Coronary artery (tissue), 2 donors: ENCODE measurements around the gene ALG9.

ENCODE experiments used
- DNase-seq: peaks from one replicate; pipeline ENCODE4 v3.0.0-alpha.2; 2017; ENCODE audit warnings: low spot score
- H3K27ac ChIP-seq, 2 donors: fragments of 200-600 bp; sonication (generic); one replicate each; pipeline ENCODE4 v1.5.1; 2016 to 2019
- H3K4me3 ChIP-seq: fragments of 200-600 bp; sonication (generic); 2 replicates; pipeline ENCODE4 v1.5.1; 2016; ENCODE audit warnings: mild to moderate bottlenecking, moderate library complexity
- CTCF ChIP-seq: fragments of 200-600 bp; sonication (generic); IDR thresholded peaks from one replicate; pipeline ENCODE4 v1.5.1; 2019; ENCODE audit warnings: antibody characterized with exemption

The ALG9 gene

GRCh38 chr11:111913997-111914396 is 42.6 kb upstream of the ALG9 start:
- Histone ChIP-seq H3K27ac (peak overlapping the region; percentile 95 to 97), H3K4me3 (peak overlapping the region; percentile 79)
- DNase-seq, result no peak
- no peak for TF ChIP-seq CTCF

- no peak for TF ChIP-seq CTCF
- DNase-seq, result peak; percentile 82
- Histone ChIP-seq H3K4me3 (peak overlapping the region; percentile 79), H3K27ac (peak overlapping the region; percentile 95 to 97)
Observed at GRCh38 chr11:111913031-111913861, 41.9 kb upstream of the ALG9 start.

GRCh38 chr11:111912535-111912934 is 41.2 kb upstream of the ALG9 start, which contains the start of gene HSPB2:
Gene HSPB2, plus strand, starts transcription at chr11:111912734. Its CDS starts 96 bp downstream, at chr11:111912830.
- Histone ChIP-seq H3K4me3 (peak within 1 kb of the TSS; percentile 79), H3K27ac (peak within 1 kb of the TSS; percentile 95 to 97)
- TF ChIP-seq CTCF, result no peak
- DNase-seq, result no peak

DNA sequence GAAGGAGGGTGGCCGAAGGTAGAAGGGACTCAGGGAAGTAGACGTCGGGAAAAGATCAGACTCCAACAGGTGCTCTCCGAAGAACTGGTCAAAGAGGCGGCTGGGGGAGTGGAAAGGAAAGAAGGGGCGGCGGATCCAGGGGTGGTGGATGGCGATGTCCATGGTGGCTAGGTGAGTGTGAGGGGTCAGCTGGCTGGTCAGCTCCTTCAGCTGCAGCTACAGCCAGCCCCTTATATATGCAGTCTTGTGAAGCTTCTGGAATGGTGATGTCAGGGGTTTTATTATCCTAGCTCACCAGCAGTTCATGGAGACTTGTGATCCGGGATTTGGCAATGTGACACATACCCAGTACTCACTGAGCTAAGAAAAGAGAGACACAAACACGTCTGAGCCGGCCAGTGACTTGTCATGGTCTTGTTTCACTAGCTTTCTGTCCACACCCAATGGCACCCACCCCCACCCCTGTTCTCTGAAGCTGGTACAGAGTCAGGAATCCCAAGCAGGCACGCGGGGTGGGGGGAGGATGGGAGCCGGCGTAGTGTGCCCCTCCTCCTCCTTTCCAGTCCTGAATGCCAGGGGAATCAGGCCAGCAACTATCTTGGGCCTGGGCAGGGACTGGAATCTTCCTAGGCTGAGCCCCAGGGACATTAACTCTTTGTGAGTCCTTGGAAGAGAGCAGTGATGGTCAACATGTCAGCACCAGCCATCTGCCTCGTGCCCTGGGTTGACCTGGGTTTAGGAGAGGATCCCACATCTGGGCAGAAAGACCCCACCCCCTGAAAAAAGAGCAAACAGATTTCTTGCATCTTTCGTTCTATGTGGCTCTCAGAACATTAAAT is 40.4 kb upstream of the ALG9 start, which contains the start of gene CRYAB:
Gene CRYAB (minus strand): TSS at position 208 of the 839 bp plus-strand sequence. CDS start 46 bp downstream, at position 162.
- H3K27ac ChIP-seq, result peak within 1 kb of the TSS; percentile 95 to 97
- TF ChIP-seq CTCF, result no peak
- DNase-seq, result peak; percentile 99
- H3K4me3 ChIP-seq, result peak within 1 kb of the TSS; percentile 79

DNA sequence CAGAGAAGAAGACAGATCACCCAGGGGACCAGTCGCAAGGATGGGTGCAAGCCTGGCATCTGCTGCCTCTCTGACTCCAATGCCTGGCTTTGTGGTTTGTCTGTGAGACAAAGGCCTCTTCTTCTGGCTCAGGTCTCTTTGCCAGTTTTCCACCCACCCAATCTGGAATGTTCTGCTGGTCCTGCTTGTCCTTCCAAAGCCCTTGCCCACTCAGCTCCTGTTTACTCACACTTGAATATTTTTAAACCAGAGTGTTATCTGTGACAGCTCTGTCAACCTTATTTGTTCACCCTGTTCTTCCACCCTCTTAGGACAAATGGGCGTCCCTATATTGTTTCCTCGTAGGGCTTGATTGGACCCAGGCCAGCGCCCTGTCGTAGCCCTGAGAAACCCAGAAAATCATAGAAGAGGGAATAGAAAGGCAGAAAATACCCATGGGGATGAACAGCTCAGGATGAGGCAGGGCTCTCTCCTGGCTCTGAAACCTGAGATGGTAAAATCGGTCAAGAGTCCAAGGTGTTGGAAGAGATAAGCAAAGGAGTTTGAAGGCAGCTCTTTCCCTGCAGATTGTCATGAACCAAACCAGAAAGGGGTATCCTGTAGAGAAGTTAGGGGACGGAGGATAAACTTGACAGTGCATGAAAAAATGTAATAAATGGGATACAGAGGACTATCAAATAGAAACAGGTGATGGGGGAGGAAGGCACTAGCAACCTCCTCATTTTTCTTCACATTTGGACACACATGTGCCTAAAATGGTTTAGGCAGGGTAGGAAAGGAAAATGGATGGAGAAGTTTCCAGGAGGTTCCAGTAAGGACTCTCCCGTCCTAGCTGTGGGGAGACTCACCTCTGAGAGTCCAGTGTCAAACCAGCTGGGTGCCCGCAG is 39.5 kb upstream of the ALG9 start:
- TF ChIP-seq CTCF, result no peak

DNA sequence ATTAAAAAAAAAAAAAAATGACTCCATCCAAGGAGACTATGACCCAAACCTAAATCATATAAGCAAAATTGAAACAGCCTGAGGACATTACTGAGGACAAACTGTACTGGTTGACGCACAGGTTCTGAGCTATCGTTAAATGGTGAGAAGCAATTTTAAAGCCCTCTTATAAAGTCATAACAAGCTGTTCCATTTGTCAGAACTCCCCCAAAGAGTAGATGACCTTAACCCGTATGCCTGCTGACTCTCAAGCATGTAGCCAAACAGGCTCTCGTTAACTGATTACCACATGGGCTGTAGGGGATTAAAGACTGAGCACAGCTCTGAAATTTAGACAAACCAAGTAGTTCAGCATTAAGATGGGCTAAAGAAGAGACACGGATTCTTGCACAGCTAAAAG is 38.0 kb upstream of the ALG9 start:
- no peak for DNase-seq
- Histone ChIP-seq H3K4me3 (peak overlapping the region; percentile 79), H3K27ac (peak overlapping the region; percentile 95 to 97)

More for the DNA sequence above, 39.5 kb upstream of the ALG9 start:
- DNase-seq, result no peak
- H3K27ac ChIP-seq, result peak overlapping the region; percentile 95 to 97
- peak overlapping the region; percentile 79 for H3K4me3 ChIP-seq

More for the DNA sequence above, 38.0 kb upstream of the ALG9 start:
- no peak for TF ChIP-seq CTCF
